ENCODE measurements around the gene CDK6. TPM values are rescaled to one million over a fixed set of nuclear protein-coding genes. Genes with fewer than 3 reads are reported as not detected.
A peak's percentile ranks its signal among the peaks of the same experiment; 100 is the strongest.

Gene CDK6
- polyA plus RNA-seq, 1 donor (not counting 4 experiments of a cell fraction or from before 2014, with no cell fraction given): 53.5 TPM

GRCh38 chr7:92755680-92756079 is 80.7 kb downstream of the CDK6 start:
- FAIRE-seq (no peak), DNase-seq (ENCODE audit: low read depth, low spot score) (no peak)
- dilution Hi-C loops (cut with MboI; ENCODE audit: extremely low pct_ligation_motif_present, low sequenced_read_pairs): no loop called here
- Histone ChIP-seq H3K79me2 (ENCODE audit: control insufficient read depth, insufficient read depth, low read length) (peaks cover 75% of the 10 kb centered on the region), H3K4me1 (ENCODE audit: control insufficient read depth, extremely low read depth, insufficient read depth, low read length) (peaks cover 36% of the 10 kb centered on the region), H2AFZ (ENCODE audit: control insufficient read depth, low read length) (no peak overlapping the region), H3K9me3 (ENCODE audit: control insufficient read depth, low read depth, low read length) (no peaks in the 10 kb centered on the region), H4K20me1 (ENCODE audit: control insufficient read depth, extremely low read depth, insufficient read depth, low read length) (no peaks in the 10 kb centered on the region), H3K9ac (ENCODE audit: control insufficient read depth, extremely low read depth, insufficient read depth, low read length) (no peak overlapping the region), H3K4me3 (ENCODE audit: control insufficient read depth in 2 of 3, extremely low read depth in 1 of 3, insufficient read depth in 2 of 3, low read depth in 1 of 3, low read length in 3 of 3) (no peak overlapping the region), H3K9me1 (ENCODE audit: control insufficient read depth, extremely low read depth, insufficient read depth, low read length) (no peaks in the 10 kb centered on the region), H3K36me3 (ENCODE audit: control insufficient read depth in 2 of 2, extremely low read depth in 1 of 2, insufficient read depth in 2 of 2, low read length in 2 of 2) (peaks cover 0 to 3% of the 10 kb centered on the region in 2 experiments), H3K27me3 (ENCODE audit: control insufficient read depth, extremely low read depth, insufficient read depth, low read length) (no peaks in the 10 kb centered on the region), H3K4me2 (ENCODE audit: control insufficient read depth, extremely low read depth, insufficient read depth, low read depth, low read length) (no peak overlapping the region), H3K27ac (ENCODE audit: control insufficient read depth, insufficient read depth, low read length) (no peak overlapping the region)
- TF ChIP-seq EZH2 (IDR thresholded peaks at IDR 0.05; ENCODE audit: low read length): no peak
- TF ChIP-seq, protein P1, sequence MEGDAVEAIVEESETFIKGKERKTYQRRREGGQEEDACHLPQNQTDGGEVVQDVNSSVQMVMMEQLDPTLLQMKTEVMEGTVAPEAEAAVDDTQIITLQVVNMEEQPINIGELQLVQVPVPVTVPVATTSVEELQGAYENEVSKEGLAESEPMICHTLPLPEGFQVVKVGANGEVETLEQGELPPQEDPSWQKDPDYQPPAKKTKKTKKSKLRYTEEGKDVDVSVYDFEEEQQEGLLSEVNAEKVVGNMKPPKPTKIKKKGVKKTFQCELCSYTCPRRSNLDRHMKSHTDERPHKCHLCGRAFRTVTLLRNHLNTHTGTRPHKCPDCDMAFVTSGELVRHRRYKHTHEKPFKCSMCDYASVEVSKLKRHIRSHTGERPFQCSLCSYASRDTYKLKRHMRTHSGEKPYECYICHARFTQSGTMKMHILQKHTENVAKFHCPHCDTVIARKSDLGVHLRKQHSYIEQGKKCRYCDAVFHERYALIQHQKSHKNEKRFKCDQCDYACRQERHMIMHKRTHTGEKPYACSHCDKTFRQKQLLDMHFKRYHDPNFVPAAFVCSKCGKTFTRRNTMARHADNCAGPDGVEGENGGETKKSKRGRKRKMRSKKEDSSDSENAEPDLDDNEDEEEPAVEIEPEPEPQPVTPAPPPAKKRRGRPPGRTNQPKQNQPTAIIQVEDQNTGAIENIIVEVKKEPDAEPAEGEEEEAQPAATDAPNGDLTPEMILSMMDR (optimal IDR thresholded peaks at IDR 0.05 in 1 of 3, IDR thresholded peaks at IDR 0.05 in 1 of 3, conservative IDR thresholded peaks at IDR 0.05 in 1 of 3; ENCODE audit: extremely low read depth in 1 of 3, insufficient read depth in 2 of 3, low read length in 3 of 3): no peak

- H4K20me1 ChIP-seq (ENCODE audit: control insufficient read depth, extremely low read depth, insufficient read depth, low read length): no peaks in the 10 kb centered on the region
- H3K9ac ChIP-seq (ENCODE audit: control insufficient read depth, extremely low read depth, insufficient read depth, low read length): no peak overlapping the region
- H3K9me3 ChIP-seq (ENCODE audit: control insufficient read depth, low read depth, low read length): no peaks in the 10 kb centered on the region
- no peak for TF ChIP-seq EZH2 (IDR thresholded peaks at IDR 0.05; ENCODE audit: low read length)
- TF ChIP-seq, protein P1 (optimal IDR thresholded peaks at IDR 0.05 in 1 of 3, IDR thresholded peaks at IDR 0.05 in 1 of 3, conservative IDR thresholded peaks at IDR 0.05 in 1 of 3; ENCODE audit: extremely low read depth in 1 of 3, insufficient read depth in 2 of 3, low read length in 3 of 3): no peak
- peaks cover 41% of the 10 kb centered on the region for H3K4me1 ChIP-seq (ENCODE audit: control insufficient read depth, extremely low read depth, insufficient read depth, low read length)
- no peaks in the 10 kb centered on the region for H3K9me1 ChIP-seq (ENCODE audit: control insufficient read depth, extremely low read depth, insufficient read depth, low read length)
- peaks cover 76% of the 10 kb centered on the region for H3K79me2 ChIP-seq (ENCODE audit: control insufficient read depth, insufficient read depth, low read length)
- no peaks in the 10 kb centered on the region for H3K27me3 ChIP-seq (ENCODE audit: control insufficient read depth, extremely low read depth, insufficient read depth, low read length)
- DNase-seq (ENCODE audit: low read depth, low spot score): no peak
- FAIRE-seq: no peak
- no peak overlapping the region for H2AFZ ChIP-seq (ENCODE audit: control insufficient read depth, low read length)
- dilution Hi-C loops (cut with MboI; ENCODE audit: extremely low pct_ligation_motif_present, low sequenced_read_pairs): no loop called here
- peaks cover 0 to 3% of the 10 kb centered on the region in 2 experiments for H3K36me3 ChIP-seq (ENCODE audit: control insufficient read depth in 2 of 2, extremely low read depth in 1 of 2, insufficient read depth in 2 of 2, low read length in 2 of 2)
- no peak overlapping the region for H3K4me2 ChIP-seq (ENCODE audit: control insufficient read depth, extremely low read depth, insufficient read depth, low read depth, low read length)
- peak overlapping the region; percentile 65 for H3K27ac ChIP-seq (ENCODE audit: control insufficient read depth, insufficient read depth, low read length)
- no peak overlapping the region for H3K4me3 ChIP-seq (ENCODE audit: control insufficient read depth in 2 of 3, extremely low read depth in 1 of 3, insufficient read depth in 2 of 3, low read depth in 1 of 3, low read length in 3 of 3)
These were observed 81.3 kb downstream of the CDK6 start for GRCh38 chr7:92754919-92755581.

Measured in keratinocyte (primary cell).